Hepatocyte (in vitro differentiated cells): Measurements from ENCODE around the gene CTBP2. TPM values are rescaled to one million over a fixed set of nuclear protein-coding genes. Genes with fewer than 3 reads are reported as not detected.
"Not testable (repeated sequence)": the region's sequence is repeated elsewhere in the genome, so short reads cannot be mapped to it uniquely, and the experiment has no call there.

Experiments
- DNase-seq: peaks from one replicate; pipeline ENCODE4 v3.0.0-alpha.2; 2016; ENCODE audit warnings: low spot score
- H2AFZ ChIP-seq: fragments of 200-600 bp; sonication (generic); 2 replicates; pipeline ENCODE4 v1.6.0; 2016; ENCODE audit warnings: antibody characterized with exemption, mild to moderate bottlenecking
- H3K27ac ChIP-seq: fragments of 200-600 bp; sonication (generic); 2 replicates; pipeline ENCODE4 v1.5.1; 2016; ENCODE audit warnings: mild to moderate bottlenecking
- H3K27me3 ChIP-seq: fragments of 200-600 bp; sonication (generic); 2 replicates; pipeline ENCODE4 v1.6.1; 2016
- H3K36me3 ChIP-seq: fragments of 200-600 bp; sonication (generic); replicated peaks from 2 replicates; pipeline ENCODE4 v1.5.1; 2016; ENCODE audit warnings: low read depth; ENCODE audit not compliant: insufficient read depth
- H3K4me1 ChIP-seq: fragments of 200-600 bp; sonication (generic); 2 replicates; pipeline ENCODE4 v1.5.1; 2016; ENCODE audit warnings: mild to moderate bottlenecking, moderate library complexity; ENCODE audit not compliant: insufficient read depth
- H3K4me2 ChIP-seq: fragments of 200-600 bp; sonication (generic); 2 replicates; pipeline ENCODE4 v1.6.0; 2016
- H3K4me3 ChIP-seq: fragments of 200-600 bp; sonication (generic); 2 replicates; pipeline ENCODE4 v1.5.1; 2016; ENCODE audit warnings: mild to moderate bottlenecking
- H3K79me2 ChIP-seq: fragments of 200-600 bp; sonication (generic); 2 replicates; pipeline ENCODE4 v1.6.0; 2017; ENCODE audit warnings: mild to moderate bottlenecking
- H3K9me2 ChIP-seq: fragments of 200-600 bp; sonication (generic); replicated peaks from 2 replicates; pipeline ENCODE4 v1.6.0; 2017; ENCODE audit warnings: mild to moderate bottlenecking; ENCODE audit not compliant: insufficient read depth
- H3K9me3 ChIP-seq: fragments of 200-600 bp; sonication (generic); 2 replicates; pipeline ENCODE4 v1.5.1; 2016; ENCODE audit warnings: low read depth, mild to moderate bottlenecking
- H4K20me1 ChIP-seq: fragments of 200-600 bp; sonication (generic); 2 replicates; pipeline ENCODE4 v1.6.0; 2016; ENCODE audit warnings: mild to moderate bottlenecking; ENCODE audit not compliant: insufficient read depth, poor library complexity, severe bottlenecking
- CTCF ChIP-seq: fragments of 200-600 bp; sonication (generic); IDR thresholded peaks from 2 replicates; pipeline ENCODE4 v1.5.1; 2016; ENCODE audit warnings: antibody characterized with exemption, mild to moderate bottlenecking; ENCODE audit not compliant: poor library complexity
- EZH2 ChIP-seq: fragments of 200-600 bp; sonication (generic); IDR thresholded peaks from 2 replicates; pipeline ENCODE4 v1.6.1; 2016; ENCODE audit warnings: antibody characterized with exemption, mild to moderate bottlenecking, borderline replicate concordance
- EZH2phosphoT487 ChIP-seq: fragments of 200-600 bp; sonication (generic); IDR thresholded peaks from one replicate; pipeline ENCODE4 v1.6.1; 2018; ENCODE audit warnings: antibody characterized with exemption, mild to moderate bottlenecking, low read depth, moderate library complexity; ENCODE audit not compliant: unreplicated experiment, severe bottlenecking
- WGBS: methylation state at CpG from one replicate; pipeline ENCODE4 v1.1.6; 2016; ENCODE audit warnings: low lambda C conversion rate; ENCODE audit errors: missing lambda C conversion rate; 5-methylcytosine and 5-hydroxymethylcytosine counted together
- polyA plus RNA-seq: library from polyadenylated mRNA; unstranded; fragments of >200 nt; fragmentation: Nextera tagmentation; extraction: Ambion mirVana; gene quantifications from 2 replicates; pipeline ENCODE4 v1.2.1, GENCODE V29; 2016
- total RNA-seq: library from RNA; depleted of rRNA; stranded (reverse); fragments of >200 nt; gene quantifications from 2 replicates; pipeline ENCODE4 v1.2.3, GENCODE V29; 2014

CTBP2 gene
- total and polyA plus RNA-seq, 2 experiments from 2014 or later: 61.3 to 81.0 TPM

DNA sequence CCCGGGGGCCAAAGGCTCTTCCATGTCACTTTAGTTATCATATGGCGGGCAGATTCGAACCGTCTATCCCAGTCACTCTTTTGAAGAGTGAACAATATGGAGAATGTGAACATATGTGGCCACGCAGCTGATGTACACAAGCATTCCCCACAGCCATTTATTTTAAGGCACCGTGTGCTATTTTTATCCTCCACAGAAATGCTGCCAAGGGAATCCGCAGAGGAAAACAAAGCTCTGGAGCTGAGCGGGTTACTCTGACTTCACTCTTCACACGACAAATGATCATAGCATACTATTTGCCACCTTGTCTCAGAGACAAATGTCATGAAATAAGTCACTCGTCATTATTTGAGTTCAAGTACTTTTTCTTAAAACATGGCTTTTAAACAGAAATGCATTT, 100.3 kb downstream of the CTBP2 start:
- H2AFZ ChIP-seq: no peak overlapping the region
- peaks cover 66% of the 10 kb centered on the region for H4K20me1 ChIP-seq
- no peak for DNase-seq
- 76% methylated on average over 10 of the region's 10 CpGs for WGBS
- H3K9me3 ChIP-seq: no peaks in the 10 kb centered on the region
- H3K4me2 ChIP-seq: no peak overlapping the region
- peak overlapping the region; percentile 49 for H3K27ac ChIP-seq
- no peaks in the 10 kb centered on the region for H3K36me3 ChIP-seq
- H3K4me3 ChIP-seq: no peak overlapping the region
- H3K27me3 ChIP-seq: no peaks in the 10 kb centered on the region
- H3K9me2 ChIP-seq: no peaks in the 10 kb centered on the region
- H3K79me2 ChIP-seq: peaks cover 82% of the 10 kb centered on the region
- TF ChIP-seq EZH2phosphoT487: no peak
- no peak for TF ChIP-seq EZH2
- TF ChIP-seq CTCF: no peak
- H3K4me1 ChIP-seq: peaks cover 64% of the 10 kb centered on the region

DNA sequence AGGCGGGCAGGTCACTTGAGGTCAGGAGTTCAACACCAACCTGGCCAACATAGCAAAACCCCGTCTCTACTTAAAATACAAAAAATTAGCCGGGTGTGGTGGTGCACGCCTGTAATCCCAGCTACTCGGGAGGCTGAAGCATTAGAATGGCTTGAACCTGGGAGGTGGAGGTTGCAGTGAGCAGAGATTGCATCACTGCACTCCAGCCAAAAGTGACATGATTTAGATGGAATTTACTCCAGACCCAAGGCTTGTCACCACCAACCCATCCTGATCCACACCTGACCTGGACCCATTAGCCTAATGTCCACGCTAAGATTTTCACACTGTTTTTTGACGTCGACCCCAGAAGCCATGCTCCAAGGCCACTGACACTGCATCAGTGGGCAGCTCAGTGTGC, 101.0 kb downstream of the CTBP2 start:
- H2AFZ ChIP-seq, H3K36me3 ChIP-seq, H3K27me3 ChIP-seq, DNase-seq, H3K27ac ChIP-seq, H3K4me3 ChIP-seq, H3K9me2 ChIP-seq, H3K9me3 ChIP-seq, H3K4me2 ChIP-seq: not testable (repeated sequence)
- H4K20me1 ChIP-seq: peaks cover 70% of the 10 kb centered on the region
- H3K4me1 ChIP-seq: peaks cover 66% of the 10 kb centered on the region
- peaks cover 89% of the 10 kb centered on the region for H3K79me2 ChIP-seq
- 93% methylated on average over 8 of the region's 8 CpGs for WGBS

- H3K9me2 ChIP-seq: no peaks in the 10 kb centered on the region
- H3K9me3 ChIP-seq: no peaks in the 10 kb centered on the region
- H3K27ac ChIP-seq: peak overlapping the region; percentile 81
- H2AFZ ChIP-seq: no peak overlapping the region
- H3K36me3 ChIP-seq: no peaks in the 10 kb centered on the region
- H3K4me3 ChIP-seq: no peak overlapping the region
- H4K20me1 ChIP-seq: peaks cover 73% of the 10 kb centered on the region
- no peaks in the 10 kb centered on the region for H3K27me3 ChIP-seq
- H3K4me2 ChIP-seq: peak overlapping the region; percentile 67
- peaks cover 90% of the 10 kb centered on the region for H3K79me2 ChIP-seq
- peaks cover 51% of the 10 kb centered on the region for H3K4me1 ChIP-seq
- 29% methylated on average over 20 of the region's 20 CpGs for WGBS
- peak; percentile 57 for DNase-seq
- no peak for TF ChIP-seq CTCF
- TF ChIP-seq EZH2phosphoT487: no peak
- TF ChIP-seq EZH2: no peak
These were observed 103.0 kb downstream of the CTBP2 start for GRCh38 chr10:125057158-125058001.
